Dendritic cell treated with granulocyte-macrophage colony-stimulating factor and Interleukin-4, amounts not matched to agents 40 ng/mL and 50 ng/mL, for 4 days (primary cell): ENCODE measurements around the gene ZNF319.

Experiments used
- H3K27ac Mint-ChIP-seq: one replicate; pipeline ENCODE4 v1.8.0; 2022; ENCODE audit warnings: mild to moderate bottlenecking, mixed read lengths
- H3K27me3 Mint-ChIP-seq: one replicate; pipeline ENCODE4 v1.8.0; 2022; ENCODE audit warnings: mild to moderate bottlenecking, mixed read lengths
- H3K36me3 Mint-ChIP-seq: one replicate; pipeline ENCODE4 v1.8.0; 2022; ENCODE audit warnings: low read depth, mixed read lengths
- H3K4me1 Mint-ChIP-seq: one replicate; pipeline ENCODE4 v1.8.0; 2022; ENCODE audit warnings: low read depth, mixed read lengths
- H3K4me3 Mint-ChIP-seq: one replicate; pipeline ENCODE4 v1.8.0; 2022; ENCODE audit warnings: mild to moderate bottlenecking, moderate library complexity, mixed read lengths
- H3K9me3 Mint-ChIP-seq: one replicate; pipeline ENCODE4 v1.8.0; 2022; ENCODE audit warnings: mixed read lengths
- intact Hi-C: fragments of 100-400 bp; cut with micrococcal nuclease; formaldehyde crosslinking; loops from one replicate; pipeline ENCODE4 v1.15.0; 2022

The ZNF319 gene

GRCh38 chr16:58030136-58030840 is 29.8 kb upstream of the ZNF319 start:
- Mint-ChIP-seq H3K4me1 (peaks cover 17% of the 10 kb centered on the region), H3K27me3 (peaks cover 44% of the 10 kb centered on the region), H3K36me3 (no peaks in the 10 kb centered on the region), H3K4me3 (no peak overlapping the region), H3K27ac (no peak overlapping the region), H3K9me3 (no peaks in the 10 kb centered on the region)
- intact Hi-C loops, result no loop called here

- Mint-ChIP-seq H3K27me3 (peaks cover 53% of the 10 kb centered on the region), H3K36me3 (no peaks in the 10 kb centered on the region), H3K4me1 (peaks cover 26% of the 10 kb centered on the region), H3K4me3 (no peak overlapping the region), H3K27ac (no peak overlapping the region), H3K9me3 (no peaks in the 10 kb centered on the region)
- intact Hi-C loops, result loop anchor here (5.0 kb wide), 1 partner anchor 168 kb away; the partner anchor contains the start of gene CSNK2A2
These were observed 28.9 kb upstream of the ZNF319 start for GRCh38 chr16:58029410-58029809.

- Mint-ChIP-seq H3K27ac (no peak overlapping the region), H3K4me3 (no peak overlapping the region), H3K36me3 (no peaks in the 10 kb centered on the region), H3K27me3 (peaks cover 61% of the 10 kb centered on the region), H3K9me3 (no peaks in the 10 kb centered on the region), H3K4me1 (peaks cover 26% of the 10 kb centered on the region)
- intact Hi-C loops, result loop anchor here (5.0 kb wide), 1 partner anchor 169 kb away; the partner anchor contains the start of gene CSNK2A2
These were observed 28.1 kb upstream of the ZNF319 start for GRCh38 chr16:58028541-58029070.

- H3K4me3 Mint-ChIP-seq, result no peak overlapping the region
- no peaks in the 10 kb centered on the region for H3K36me3 Mint-ChIP-seq
- H3K27me3 Mint-ChIP-seq, result peaks cover 67% of the 10 kb centered on the region
- intact Hi-C loops, result loop anchor here (5.0 kb wide), 1 partner anchor 169 kb away; the partner anchor contains the start of gene CSNK2A2
- H3K4me1 Mint-ChIP-seq, result peaks cover 26% of the 10 kb centered on the region
- no peak overlapping the region for H3K27ac Mint-ChIP-seq
- no peaks in the 10 kb centered on the region for H3K9me3 Mint-ChIP-seq
These were observed 27.5 kb upstream of the ZNF319 start for GRCh38 chr16:58027916-58028455.

GRCh38 chr16:58027161-58027915 is 26.9 kb upstream of the ZNF319 start:
- H3K9me3 Mint-ChIP-seq, result no peaks in the 10 kb centered on the region
- H3K4me3 Mint-ChIP-seq, result peak overlapping the region; percentile 70
- H3K27ac Mint-ChIP-seq, result no peak overlapping the region
- H3K27me3 Mint-ChIP-seq, result peaks cover 73% of the 10 kb centered on the region
- intact Hi-C loops, result loop anchor here (5.0 kb wide), 1 partner anchor 170 kb away; the partner anchor contains the start of gene CSNK2A2
- H3K4me1 Mint-ChIP-seq, result peaks cover 30% of the 10 kb centered on the region
- H3K36me3 Mint-ChIP-seq, result no peaks in the 10 kb centered on the region

GRCh38 chr16:58026705-58027160 is 26.3 kb upstream of the ZNF319 start:
- intact Hi-C loops, result loop anchor here (5.0 kb wide), 1 partner anchor 171 kb away; the partner anchor contains the start of gene CSNK2A2
- Mint-ChIP-seq H3K27ac (no peak overlapping the region), H3K4me3 (peak overlapping the region; percentile 70), H3K9me3 (no peaks in the 10 kb centered on the region), H3K4me1 (peaks cover 31% of the 10 kb centered on the region), H3K36me3 (peaks cover under 1% of the 10 kb centered on the region), H3K27me3 (peaks cover 77% of the 10 kb centered on the region)

GRCh38 chr16:58026139-58026704 is 25.8 kb upstream of the ZNF319 start:
- Mint-ChIP-seq H3K36me3 (peaks cover 6% of the 10 kb centered on the region), H3K27ac (no peak overlapping the region), H3K9me3 (no peaks in the 10 kb centered on the region), H3K27me3 (peaks cover 77% of the 10 kb centered on the region), H3K4me1 (peaks cover 26% of the 10 kb centered on the region), H3K4me3 (peak overlapping the region; percentile 70)
- intact Hi-C loops, result loop anchor here (5.0 kb wide), 1 partner anchor 171 kb away; the partner anchor contains the start of gene CSNK2A2

- Mint-ChIP-seq H3K4me3 (peak within 1 kb of the TSS; percentile 70), H3K27ac (no peak within 1 kb of the TSS), H3K27me3 (peaks cover 76% of the 10 kb centered on the region), H3K9me3 (no peaks in the 10 kb centered on the region), H3K36me3 (peaks cover 12% of the 10 kb centered on the region), H3K4me1 (peaks cover 29% of the 10 kb centered on the region)
- intact Hi-C loops, result loop anchor here (5.0 kb wide), 1 partner anchor 172 kb away; the partner anchor contains the start of gene CSNK2A2
These were observed 25.1 kb upstream of the ZNF319 start, which contains the start of gene MMP15 for GRCh38 chr16:58025351-58026138. MMP15 (plus strand) TSS chr16:58025754; CDS start chr16:58026351, 597 bp downstream.

GRCh38 chr16:58024486-58025350 is 24.2 kb upstream of the ZNF319 start:
- Mint-ChIP-seq H3K36me3 (peaks cover 21% of the 10 kb centered on the region), H3K27ac (no peak overlapping the region), H3K9me3 (no peaks in the 10 kb centered on the region), H3K27me3 (peaks cover 70% of the 10 kb centered on the region), H3K4me1 (peaks cover 34% of the 10 kb centered on the region), H3K4me3 (peak overlapping the region; percentile 70)
- intact Hi-C loops, result loop anchor here (5.0 kb wide), 2 partner anchors 173 to 283 kb away; partner anchors contain the start of gene CSNK2A2

GRCh38 chr16:58022601-58023371 is 22.3 kb upstream of the ZNF319 start:
- peaks cover 29% of the 10 kb centered on the region for H3K4me1 Mint-ChIP-seq
- H3K4me3 Mint-ChIP-seq, result no peak overlapping the region
- intact Hi-C loops, result loop anchor here (5.0 kb wide), 1 partner anchor 285 kb away; no protein-coding TSS in a partner anchor
- peaks cover 51% of the 10 kb centered on the region for H3K27me3 Mint-ChIP-seq
- no peaks in the 10 kb centered on the region for H3K9me3 Mint-ChIP-seq
- peaks cover 21% of the 10 kb centered on the region for H3K36me3 Mint-ChIP-seq
- H3K27ac Mint-ChIP-seq, result no peak overlapping the region

GRCh38 chr16:58021661-58022551 is 21.4 kb upstream of the ZNF319 start:
- no peak overlapping the region for H3K27ac Mint-ChIP-seq

More at GRCh38 chr16:58021661-58022551, 21.4 kb upstream of the ZNF319 start:
- Mint-ChIP-seq H3K4me1 (peaks cover 29% of the 10 kb centered on the region), H3K4me3 (no peak overlapping the region), H3K27me3 (peaks cover 42% of the 10 kb centered on the region), H3K36me3 (peaks cover 21% of the 10 kb centered on the region), H3K9me3 (no peaks in the 10 kb centered on the region)
- intact Hi-C loops, result loop anchor here (5.0 kb wide), 1 partner anchor 285 kb away; no protein-coding TSS in a partner anchor
